HepG2 (cell line): ENCODE results near the gene ZNF562. TPM values are rescaled to one million over a fixed set of nuclear protein-coding genes. Genes with fewer than 3 reads are reported as not detected.

ENCODE experiments used
- ATAC-seq: fragments of 200-7000 bp; cut with Tn5 transposase; 3 replicates; pipeline ENCODE4 v1.9.1; 2020; ENCODE audit warnings: mild to moderate bottlenecking, moderate library complexity
- BruUV-seq: library from RNA; stranded (reverse); fragments of 400-500 nt; replicated peaks from 2 replicates; lab custom pipeline; 2021; lab: Mats Ljungman, UMichigan
- CTCF ChIA-PET: fragments of 300-600 bp; formaldehyde crosslinking; extraction: SDS; loops from one replicate; lab custom pipeline; 2021; ENCODE audit warnings: low total read pairs, inconsistent platforms, low intra/inter-chr PET ratio; lab: Yijun Ruan, JAX
- POLR2A ChIA-PET: fragments of 350-600 bp; sonication (Branson Sonifier 250); formaldehyde crosslinking; loops from one replicate; lab custom pipeline; 2020; ENCODE audit warnings: antibody characterized with exemption, inconsistent platforms; lab: Yijun Ruan, JAX
- DNase-seq: peaks from one replicate; pipeline ENCODE4 v3.0.0-alpha.2; 2015; ENCODE audit warnings: low spot score
- FAIRE-seq: peaks from 3 replicates; lab custom pipeline; 2011; peaks lifted over from hg19 to GRCh38; lab: Jason Lieb, UNC
- H2AFZ ChIP-seq: one replicate; pipeline ENCODE4 v1.6.1; 2011; ENCODE audit warnings: low read length, inconsistent platforms
- H3K27ac ChIP-seq: fragments of 300-600 bp; 3 replicates; pipeline ENCODE4 v1.8.0; 2011; ENCODE audit warnings: mixed run types, mild to moderate bottlenecking, mixed read lengths, low read length, inconsistent platforms; ENCODE audit not compliant: insufficient read depth; ENCODE audit errors: extremely low read length
- H3K27me3 ChIP-seq, 2 experiments: fragments of 200-600 bp in 1 of 2; 2 replicates in 1 of 2; 3 replicates in 1 of 2; pipeline versions ENCODE4 v1.6.0 to v1.8.0; 2011; ENCODE audit warnings: low read length in 2 of 2, mild to moderate bottlenecking in 2 of 2, moderate library complexity in 2 of 2, inconsistent platforms in 1 of 2; ENCODE audit not compliant: insufficient read depth in 2 of 2, control insufficient read depth in 1 of 2
- H3K36me3 ChIP-seq, 2 experiments: fragments of 200-600 bp in 1 of 2; replicated peaks in 1 of 2; 2 replicates in 1 of 2; 3 replicates in 1 of 2; pipeline versions ENCODE4 v1.5.1 to v1.8.0; 2011; ENCODE audit warnings: low read length in 2 of 2, inconsistent platforms in 1 of 2; ENCODE audit not compliant: insufficient read depth in 2 of 2, control insufficient read depth in 1 of 2
- H3K4me1 ChIP-seq: 2 replicates; pipeline ENCODE4 v1.5.1; 2012; ENCODE audit warnings: low read length, inconsistent platforms; ENCODE audit not compliant: insufficient read depth
- H3K4me2 ChIP-seq: 2 replicates; pipeline ENCODE4 v1.6.0; 2011; ENCODE audit warnings: low read depth, low read length, inconsistent platforms
- H3K4me3 ChIP-seq, 3 experiments: fragments of 200-600 bp in 1 of 3; sonication (generic), shearing (Covaris generic) in 1 of 3; replicated peaks in 1 of 3; 2 replicates each; pipeline ENCODE4 v1.5.1; 2011 to 2016; ENCODE audit warnings: low read length in 3 of 3, inconsistent platforms in 2 of 3, low read depth in 2 of 3, mild to moderate bottlenecking in 2 of 3, control low read depth in 1 of 3, mixed read lengths in 1 of 3; ENCODE audit not compliant: insufficient read depth in 1 of 3
- H3K79me2 ChIP-seq: one replicate; pipeline ENCODE4 v1.6.1; 2011; ENCODE audit warnings: low read length, inconsistent platforms; ENCODE audit not compliant: insufficient read depth
- H3K9ac ChIP-seq: 2 replicates; pipeline ENCODE4 v1.6.0; 2011; ENCODE audit warnings: mild to moderate bottlenecking, low read depth, low read length, inconsistent platforms; ENCODE audit not compliant: insufficient read depth
- H3K9me3 ChIP-seq: 2 replicates; pipeline ENCODE4 v1.5.1; 2012; ENCODE audit warnings: mild to moderate bottlenecking, low read length
- H4K20me1 ChIP-seq: 2 replicates; pipeline ENCODE4 v1.6.0; 2011; ENCODE audit warnings: inconsistent platforms, mild to moderate bottlenecking, low read length, moderate library complexity; ENCODE audit not compliant: insufficient read depth
- SMC3 ChIP-seq: IDR thresholded peaks from 2 replicates; pipeline ENCODE4 v1.6.1; 2011; ENCODE audit warnings: low read length, improper control_type of control experiment
- ZNF296 ChIP-seq: sonication (generic); formaldehyde crosslinking; conservative IDR thresholded peaks from 2 replicates; pipeline ENCODE4 v1.5.0; 2020; ENCODE audit warnings: mild to moderate bottlenecking, missing genetic modification reagents
- ZNF564 ChIP-seq: sonication (generic); formaldehyde crosslinking; IDR thresholded peaks from 2 replicates; pipeline ENCODE4 v1.8.1; 2023; ENCODE audit warnings: mild to moderate bottlenecking, missing genetic modification reagents
- ZNF761 ChIP-seq: sonication (generic); formaldehyde crosslinking; conservative IDR thresholded peaks from 2 replicates; pipeline ENCODE4 v1.4.0; 2020; ENCODE audit warnings: mild to moderate bottlenecking, missing genetic modification reagents
- ZNF816 ChIP-seq: sonication (generic); formaldehyde crosslinking; IDR thresholded peaks from 2 replicates; pipeline ENCODE4 v1.8.0; 2022; ENCODE audit warnings: missing genetic modification reagents, mild to moderate bottlenecking, borderline replicate concordance
- ZNF878 ChIP-seq: sonication (generic); formaldehyde crosslinking; IDR thresholded peaks from 2 replicates; pipeline ENCODE4 v1.8.1; 2023; ENCODE audit warnings: mild to moderate bottlenecking, missing genetic modification reagents, moderate library complexity
- WGBS: methylation state at CpG from one replicate; pipeline ENCODE4 v1.1.6; 2017; ENCODE audit warnings: low lambda C conversion rate; 5-methylcytosine and 5-hydroxymethylcytosine counted together
- in situ Hi-C: cut with HindIII; loops from 2 replicates; pipeline ENCODE4 v1.10.0; 2017; ENCODE audit warnings: low pct_unique_long_range_greater_than_20kb; ENCODE audit not compliant: extremely low pct_ligation_motif_present
- intact Hi-C: fragments of 100-400 bp; cut with micrococcal nuclease; formaldehyde crosslinking; loops from one replicate; pipeline ENCODE4 v1.10.0; 2022; ENCODE audit not compliant: unreplicated experiment
- polyA plus RNA-seq, 8 experiments: library from polyadenylated mRNA; depleted of rRNA in 3 of 8; stranded (reverse) in 7 of 8; unstranded in 1 of 8; fragments of >200 nt; fragmentation: Illumina TruSeq in 4 of 8; extraction: Trizol in 4 of 8; gene quantifications; 2 replicates each; pipeline versions ENCODE4 v1.2.1 to v1.2.3, GENCODE V29; 2011 to 2016; ENCODE audit warnings: low read depth in 4 of 8, missing spikeins in 1 of 8, mixed read lengths in 1 of 8; ENCODE audit not compliant: insufficient read depth in 1 of 8
- total RNA-seq, 5 experiments: library from RNA; depleted of rRNA; stranded (reverse); fragments of >200 nt; fragmentation: Illumina TruSeq; extraction: Trizol; gene quantifications; 2 replicates each; pipeline ENCODE4 v1.2.3, GENCODE V29; 2016; ENCODE audit warnings: low read depth in 1 of 5

The ZNF562 gene
- total and polyA plus RNA-seq, 2 of the 13 experiments (the other 11 are each of a cell fraction or from before 2014, with no cell fraction given) = 13.1 to 32.7 TPM

- H3K79me2 ChIP-seq = no peaks in the 10 kb centered on the region
- in situ Hi-C loops (no loop called here), intact Hi-C loops (no loop called here)
- H3K4me2 ChIP-seq = no peak overlapping the region
- H3K36me3 ChIP-seq = no peaks in the 10 kb centered on the region
- ChIA-PET CTCF (no interaction called here), POLR2A (no interaction called here)
- H3K9ac ChIP-seq = no peak overlapping the region
- FAIRE-seq = no peak
- no peaks in the 10 kb centered on the region for H3K9me3 ChIP-seq
- H2AFZ ChIP-seq = no peak overlapping the region
- DNase-seq = no peak
- no peaks in the 10 kb centered on the region for H3K4me1 ChIP-seq
- H3K27me3 ChIP-seq = peaks cover 2 to 18% of the 10 kb centered on the region in 2 experiments; a peak in 4 of 5 replicates
- H3K4me3 ChIP-seq = no peak overlapping the region
- H3K27ac ChIP-seq = no peak overlapping the region
- WGBS = 22% methylated on average over 4 of the region's 4 CpGs
- no TSS peak for BruUV-seq
- TF ChIP-seq SMC3 (no peak), ZNF564 (CRISPR knock-in tag) (no peak)
- no peak for ATAC-seq
- H4K20me1 ChIP-seq = no peaks in the 10 kb centered on the region
Observed at GRCh38 chr19:9720541-9720940, 45.6 kb upstream of the ZNF562 start.

DNA sequence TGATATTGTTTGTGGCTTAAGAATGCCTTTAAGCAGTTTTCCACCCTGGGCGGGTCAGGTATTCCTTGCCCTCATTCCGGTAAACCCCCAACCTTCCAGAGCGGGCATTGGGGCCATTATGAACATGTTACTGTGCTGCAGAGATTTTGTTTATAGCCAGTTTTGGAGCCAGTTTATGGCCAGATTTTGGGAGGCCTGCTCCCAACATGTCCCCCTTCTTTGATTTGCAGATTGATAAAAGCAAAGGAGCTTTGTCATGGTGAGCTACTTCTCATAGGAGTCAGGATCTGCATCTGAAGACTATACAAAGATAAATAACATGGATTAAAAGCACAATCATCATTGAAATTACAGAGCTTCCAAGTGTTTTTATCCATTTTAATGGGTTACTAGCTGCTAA lies 36.9 kb upstream of the ZNF562 start:
- no peak for DNase-seq
- ChIA-PET CTCF (no interaction called here), POLR2A (no interaction called here)
- Histone ChIP-seq H3K27me3 (peaks cover 0 to 10% of the 10 kb centered on the region in 2 experiments; a peak in 3 of 5 replicates), H3K9ac (no peak overlapping the region), H3K4me2 (no peak overlapping the region), H3K27ac (no peak overlapping the region), H3K36me3 (no peaks in the 10 kb centered on the region), H3K9me3 (peaks cover 16% of the 10 kb centered on the region), H3K79me2 (no peaks in the 10 kb centered on the region), H3K4me3 (no peak overlapping the region), H2AFZ (no peak overlapping the region), H3K4me1 (no peaks in the 10 kb centered on the region), H4K20me1 (no peaks in the 10 kb centered on the region)
- 11% methylated on average over 3 of the region's 3 CpGs for WGBS
- TF ChIP-seq ZNF761 (CRISPR knock-in tag) (no peak), ZNF878 (no peak), ZNF816 (CRISPR knock-in tag) (peak; percentile 100), ZNF296 (CRISPR knock-in tag) (no peak)
- ATAC-seq = no peak
- intact Hi-C loops = no loop called here
- no TSS peak for BruUV-seq
- FAIRE-seq = no peak
- in situ Hi-C loops = no loop called here
